ENCODE data around the gene BRF1.

Gene BRF1

DNA sequence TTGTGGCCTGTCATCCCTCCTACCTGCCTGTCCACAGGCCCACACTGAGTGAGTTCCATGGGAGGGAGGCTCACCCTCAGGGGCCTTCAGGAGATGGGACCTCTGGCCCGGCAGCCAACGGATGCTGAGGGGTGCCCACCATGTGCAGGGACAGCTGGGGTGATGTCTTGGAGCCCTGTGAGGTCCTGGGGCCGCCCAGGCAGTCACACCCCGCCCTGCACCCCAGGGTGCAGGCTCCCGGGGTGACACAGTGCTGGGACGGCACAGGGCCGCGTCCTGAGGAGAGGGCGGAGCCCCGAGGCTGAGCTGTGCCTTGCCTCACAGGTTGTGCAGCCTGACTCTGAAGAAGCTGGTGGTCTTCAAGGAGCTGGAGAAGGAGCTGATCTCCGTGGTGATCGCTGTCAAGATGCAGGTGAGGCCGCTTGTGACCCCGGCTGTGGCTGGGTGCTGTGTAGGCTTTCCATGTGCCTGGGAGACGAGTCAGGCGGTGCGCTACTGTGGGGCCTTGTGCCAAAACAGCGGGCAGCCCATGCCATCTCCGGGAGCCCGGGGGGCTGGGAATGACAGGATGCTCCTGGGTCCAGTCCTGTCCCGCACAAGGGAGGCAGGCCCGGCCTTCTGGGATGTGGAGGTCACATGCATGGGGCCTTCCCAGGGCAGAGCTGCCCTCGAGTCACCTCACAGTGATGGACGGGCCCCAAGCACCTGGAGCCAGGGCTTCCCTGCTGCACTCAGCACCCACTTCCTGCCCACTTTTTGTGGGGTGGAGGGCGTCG lies 47.6 kb upstream of the BRF1 start:
- Histone ChIP-seq H2AFZ (ENCODE audit: low read length) (no peak overlapping the region), H3F3A (ENCODE audit: low read depth) (no peaks in the 10 kb centered on the region), H4K20me1 (ENCODE audit: insufficient read depth, low read length, poor library complexity, severe bottlenecking) (peaks cover 4% of the 10 kb centered on the region)

DNA sequence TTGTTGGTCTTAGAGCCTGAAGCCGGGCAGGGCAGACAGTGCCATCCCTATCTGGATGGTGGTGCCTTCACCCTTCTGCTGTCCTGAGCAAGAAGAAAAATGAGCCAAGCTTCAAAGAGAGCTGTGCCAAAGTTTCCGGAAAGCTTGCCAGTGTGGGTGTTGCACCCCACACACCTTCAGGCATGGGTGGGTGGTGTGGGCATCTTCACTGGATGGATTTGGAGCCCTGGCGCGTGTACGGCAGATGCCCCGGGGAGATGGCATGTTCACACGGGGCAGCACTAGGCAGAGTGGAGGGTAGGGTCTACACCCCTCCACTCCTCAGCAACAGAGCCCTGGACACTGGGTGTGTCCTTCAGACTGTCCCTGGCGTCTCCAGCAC lies 46.8 kb upstream of the BRF1 start:
- no peak overlapping the region for H2AFZ ChIP-seq (ENCODE audit: low read length)
- H3K36me3 ChIP-seq (ENCODE audit: insufficient read depth, low read length) = 0 out of 2 replicates have a peak, but pooled peaks cover 5% of the 10 kb centered on the region
- no peak overlapping the region for H3K4me3 ChIP-seq (ENCODE audit: low read length, poor library complexity, severe bottlenecking)
- no peaks in the 10 kb centered on the region for H3K9me2 ChIP-seq (replicated peaks; ENCODE audit: low read depth, low read length)
- no peaks in the 10 kb centered on the region for H3K27me3 ChIP-seq (ENCODE audit: insufficient read depth, low read length, poor library complexity, severe bottlenecking)
- H3K4me2 ChIP-seq (ENCODE audit: low read depth, low read length, poor library complexity, severe bottlenecking) = no peak overlapping the region
- peaks cover 4% of the 10 kb centered on the region for H4K20me1 ChIP-seq (ENCODE audit: insufficient read depth, low read length, poor library complexity, severe bottlenecking)
- H3F3A ChIP-seq (ENCODE audit: low read depth) = no peaks in the 10 kb centered on the region
- TF ChIP-seq, protein P1, sequence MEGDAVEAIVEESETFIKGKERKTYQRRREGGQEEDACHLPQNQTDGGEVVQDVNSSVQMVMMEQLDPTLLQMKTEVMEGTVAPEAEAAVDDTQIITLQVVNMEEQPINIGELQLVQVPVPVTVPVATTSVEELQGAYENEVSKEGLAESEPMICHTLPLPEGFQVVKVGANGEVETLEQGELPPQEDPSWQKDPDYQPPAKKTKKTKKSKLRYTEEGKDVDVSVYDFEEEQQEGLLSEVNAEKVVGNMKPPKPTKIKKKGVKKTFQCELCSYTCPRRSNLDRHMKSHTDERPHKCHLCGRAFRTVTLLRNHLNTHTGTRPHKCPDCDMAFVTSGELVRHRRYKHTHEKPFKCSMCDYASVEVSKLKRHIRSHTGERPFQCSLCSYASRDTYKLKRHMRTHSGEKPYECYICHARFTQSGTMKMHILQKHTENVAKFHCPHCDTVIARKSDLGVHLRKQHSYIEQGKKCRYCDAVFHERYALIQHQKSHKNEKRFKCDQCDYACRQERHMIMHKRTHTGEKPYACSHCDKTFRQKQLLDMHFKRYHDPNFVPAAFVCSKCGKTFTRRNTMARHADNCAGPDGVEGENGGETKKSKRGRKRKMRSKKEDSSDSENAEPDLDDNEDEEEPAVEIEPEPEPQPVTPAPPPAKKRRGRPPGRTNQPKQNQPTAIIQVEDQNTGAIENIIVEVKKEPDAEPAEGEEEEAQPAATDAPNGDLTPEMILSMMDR (conservative IDR thresholded peaks at IDR 0.05; ENCODE audit: low read length) = no peak
- TF ChIP-seq EZH2phosphoT487 (IDR thresholded peaks at IDR 0.05; ENCODE audit: borderline replicate concordance) = no peak
- peaks cover 4% of the 10 kb centered on the region for H3K4me1 ChIP-seq (ENCODE audit: insufficient read depth, low read length, poor library complexity, severe bottlenecking)
- no peaks in the 10 kb centered on the region for H3K9me3 ChIP-seq (ENCODE audit: insufficient read depth, low read depth, low read length)
- H3K9ac ChIP-seq (ENCODE audit: low read depth, low read length, poor library complexity, severe bottlenecking) = no peak overlapping the region
- H3K79me2 ChIP-seq (ENCODE audit: insufficient read depth, low read length) = peaks cover 4% of the 10 kb centered on the region; the same call in 1 of the 2 replicates

More for the DNA sequence above, 47.6 kb upstream of the BRF1 start:
- no peaks in the 10 kb centered on the region for H3K9me3 ChIP-seq (ENCODE audit: insufficient read depth, low read depth, low read length)
- no peak overlapping the region for H3K4me2 ChIP-seq (ENCODE audit: low read depth, low read length, poor library complexity, severe bottlenecking)
- H3K36me3 ChIP-seq (ENCODE audit: insufficient read depth, low read length) = 0 out of 2 replicates have a peak, but pooled peaks cover 5% of the 10 kb centered on the region
- peaks cover 4% of the 10 kb centered on the region for H3K4me1 ChIP-seq (ENCODE audit: insufficient read depth, low read length, poor library complexity, severe bottlenecking)
- H3K4me3 ChIP-seq (ENCODE audit: low read length, poor library complexity, severe bottlenecking) = no peak overlapping the region
- H3K9ac ChIP-seq (ENCODE audit: low read depth, low read length, poor library complexity, severe bottlenecking) = no peak overlapping the region
- peaks cover 4% of the 10 kb centered on the region; the same call in 1 of the 2 replicates for H3K79me2 ChIP-seq (ENCODE audit: insufficient read depth, low read length)
- TF ChIP-seq EZH2phosphoT487 (IDR thresholded peaks at IDR 0.05; ENCODE audit: borderline replicate concordance) = no peak
- TF ChIP-seq, protein P1 (conservative IDR thresholded peaks at IDR 0.05; ENCODE audit: low read length) = no peak
- H3K27me3 ChIP-seq (ENCODE audit: insufficient read depth, low read length, poor library complexity, severe bottlenecking) = no peaks in the 10 kb centered on the region
- H3K9me2 ChIP-seq (replicated peaks; ENCODE audit: low read depth, low read length) = no peaks in the 10 kb centered on the region

- peaks cover 4% of the 10 kb centered on the region for H4K20me1 ChIP-seq (ENCODE audit: insufficient read depth, low read length, poor library complexity, severe bottlenecking)
- no peaks in the 10 kb centered on the region for H3F3A ChIP-seq (ENCODE audit: low read depth)
- H3K9me2 ChIP-seq (replicated peaks; ENCODE audit: low read depth, low read length) = no peaks in the 10 kb centered on the region
- H3K79me2 ChIP-seq (ENCODE audit: insufficient read depth, low read length) = peaks cover 4% of the 10 kb centered on the region; the same call in 1 of the 2 replicates
- H3K4me3 ChIP-seq (ENCODE audit: low read length, poor library complexity, severe bottlenecking) = no peak overlapping the region
- peaks cover 3% of the 10 kb centered on the region for H3K4me1 ChIP-seq (ENCODE audit: insufficient read depth, low read length, poor library complexity, severe bottlenecking)
- no peak overlapping the region for H3K4me2 ChIP-seq (ENCODE audit: low read depth, low read length, poor library complexity, severe bottlenecking)
- 0 out of 2 replicates have a peak, but pooled peaks cover 5% of the 10 kb centered on the region for H3K36me3 ChIP-seq (ENCODE audit: insufficient read depth, low read length)
- no peak for TF ChIP-seq EZH2phosphoT487 (IDR thresholded peaks at IDR 0.05; ENCODE audit: borderline replicate concordance)
- TF ChIP-seq, protein P1 (conservative IDR thresholded peaks at IDR 0.05; ENCODE audit: low read length) = no peak
- no peaks in the 10 kb centered on the region for H3K9me3 ChIP-seq (ENCODE audit: insufficient read depth, low read depth, low read length)
- no peaks in the 10 kb centered on the region for H3K27me3 ChIP-seq (ENCODE audit: insufficient read depth, low read length, poor library complexity, severe bottlenecking)
- H3K9ac ChIP-seq (ENCODE audit: low read depth, low read length, poor library complexity, severe bottlenecking) = no peak overlapping the region
- no peak overlapping the region for H2AFZ ChIP-seq (ENCODE audit: low read length)
Measured at GRCh38 chr14:105346876-105347586, 46.2 kb upstream of the BRF1 start.
